Astrocyte (in vitro differentiated cells and primary cell): ENCODE measurements around the gene CACNA1A. TPM values are rescaled to one million over a fixed set of nuclear protein-coding genes. Genes with fewer than 3 reads are reported as not detected.

Experiments used
- DNase-seq: peaks from one replicate; pipeline ENCODE4 v3.0.0-alpha.2; 2010; ENCODE audit warnings: low read depth
- FAIRE-seq: peaks from 2 replicates; lab custom pipeline; 2011; peaks lifted over from hg19 to GRCh38; lab: Jason Lieb, UNC
- H2AFZ ChIP-seq: 2 replicates; pipeline ENCODE4 v1.6.0; 2012; ENCODE audit warnings: low read depth, low read length, inconsistent platforms
- H3K27ac ChIP-seq: 2 replicates; pipeline ENCODE4 v1.5.1; 2011; ENCODE audit warnings: low read depth, low read length, inconsistent platforms
- H3K27me3 ChIP-seq: 2 replicates; pipeline ENCODE4 v1.6.0; 2011; ENCODE audit warnings: low read length, inconsistent platforms; ENCODE audit not compliant: insufficient read depth
- H3K36me3 ChIP-seq: 2 replicates; pipeline ENCODE4 v1.5.1; 2011; ENCODE audit warnings: low read length, inconsistent platforms; ENCODE audit not compliant: insufficient read depth
- H3K4me1 ChIP-seq: 2 replicates; pipeline ENCODE4 v1.5.1; 2011; ENCODE audit warnings: low read length, inconsistent platforms; ENCODE audit not compliant: insufficient read depth
- H3K4me2 ChIP-seq: 2 replicates; pipeline ENCODE4 v1.6.0; 2012; ENCODE audit warnings: low read length, inconsistent platforms
- H3K4me3 ChIP-seq: 2 replicates; pipeline ENCODE4 v1.5.1; 2011; ENCODE audit warnings: low read depth, mild to moderate bottlenecking, low read length, inconsistent platforms; ENCODE audit not compliant: insufficient read depth
- H3K79me2 ChIP-seq: 2 replicates; pipeline ENCODE4 v1.6.0; 2012; ENCODE audit warnings: mild to moderate bottlenecking, low read length, inconsistent platforms; ENCODE audit not compliant: insufficient read depth
- H3K9ac ChIP-seq: 2 replicates; pipeline ENCODE4 v1.6.0; 2012; ENCODE audit warnings: mild to moderate bottlenecking, low read length, inconsistent platforms
- H3K9me3 ChIP-seq: 2 replicates; pipeline ENCODE4 v1.5.1; 2012; ENCODE audit warnings: low read depth, mild to moderate bottlenecking, low read length, inconsistent platforms; ENCODE audit not compliant: insufficient read depth
- H4K20me1 ChIP-seq: 2 replicates; pipeline ENCODE4 v1.6.0; 2012; ENCODE audit warnings: low read length, inconsistent platforms; ENCODE audit not compliant: insufficient read depth
- H3K27ac Mint-ChIP-seq: one replicate; pipeline ENCODE4 v1.8.0; 2021; ENCODE audit warnings: mild to moderate bottlenecking, mixed read lengths; ENCODE audit not compliant: unreplicated experiment
- H3K27me3 Mint-ChIP-seq: one replicate; pipeline ENCODE4 v1.8.0; 2021; ENCODE audit warnings: low read depth, mixed read lengths; ENCODE audit not compliant: unreplicated experiment
- H3K36me3 Mint-ChIP-seq: one replicate; pipeline ENCODE4 v1.8.0; 2021; ENCODE audit warnings: low read depth, mixed read lengths; ENCODE audit not compliant: unreplicated experiment
- H3K4me1 Mint-ChIP-seq: one replicate; pipeline ENCODE4 v1.8.0; 2021; ENCODE audit warnings: low read depth, mixed read lengths; ENCODE audit not compliant: unreplicated experiment
- H3K4me3 Mint-ChIP-seq: one replicate; pipeline ENCODE4 v1.8.0; 2021; ENCODE audit warnings: mild to moderate bottlenecking, moderate library complexity, mixed read lengths; ENCODE audit not compliant: unreplicated experiment
- H3K9me3 Mint-ChIP-seq: one replicate; pipeline ENCODE4 v1.8.0; 2021; ENCODE audit warnings: mild to moderate bottlenecking, mixed read lengths; ENCODE audit not compliant: unreplicated experiment
- CTCF ChIP-seq: IDR thresholded peaks from 2 replicates; pipeline ENCODE4 v1.5.1; 2011; ENCODE audit warnings: low read depth, mild to moderate bottlenecking, inconsistent platforms, low read length, moderate library complexity; ENCODE audit not compliant: insufficient read depth
- EZH2 ChIP-seq: IDR thresholded peaks from 2 replicates; pipeline ENCODE4 v1.6.1; 2012; ENCODE audit warnings: mild to moderate bottlenecking, low read length, inconsistent platforms; ENCODE audit not compliant: insufficient read depth
- total RNA-seq: library from RNA; stranded (reverse); gene quantifications from 2 replicates; pipeline ENCODE4 v1.2.1, GENCODE V29; 2021

CACNA1A gene
- total RNA-seq, 1 donor from 2014 or later, result 9.4 TPM

DNA sequence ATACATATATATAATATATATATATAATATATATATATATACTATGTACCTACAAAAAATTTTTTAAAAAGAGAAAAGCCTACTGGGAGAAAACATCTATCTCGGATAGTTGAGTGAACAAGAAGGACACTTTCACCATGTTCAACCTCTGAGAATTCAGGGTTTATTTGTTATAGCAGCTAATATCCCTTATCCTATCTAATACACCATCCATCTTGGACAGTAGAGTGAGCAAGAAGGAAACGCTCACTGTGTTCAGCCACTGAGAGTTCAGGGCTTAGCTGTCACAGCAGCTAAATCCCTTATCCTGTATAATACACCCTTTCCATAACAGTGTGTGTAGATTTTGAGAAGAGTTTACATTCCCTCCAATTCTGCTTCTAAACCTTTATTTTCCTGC lies 38.1 kb upstream of the CACNA1A start:
- H3K27me3 Mint-ChIP-seq, result peaks cover 20% of the 10 kb centered on the region
- Histone ChIP-seq H3K27ac (no peak overlapping the region), H3K4me2 (no peak overlapping the region), H3K36me3 (no peaks in the 10 kb centered on the region), H3K79me2 (no peaks in the 10 kb centered on the region), H3K9ac (no peak overlapping the region), H3K27me3 (no peaks in the 10 kb centered on the region), H3K4me1 (no peaks in the 10 kb centered on the region), H2AFZ (no peak overlapping the region), H3K9me3 (no peaks in the 10 kb centered on the region), H3K4me3 (no peak overlapping the region), H4K20me1 (no peaks in the 10 kb centered on the region)
- H3K9me3 Mint-ChIP-seq, result no peaks in the 10 kb centered on the region
- H3K27ac Mint-ChIP-seq, result no peak overlapping the region
- no peaks in the 10 kb centered on the region for H3K4me1 Mint-ChIP-seq
- DNase-seq (no peak), FAIRE-seq (no peak)
- H3K36me3 Mint-ChIP-seq, result no peaks in the 10 kb centered on the region
- H3K4me3 Mint-ChIP-seq, result no peak overlapping the region
- TF ChIP-seq CTCF (no peak), EZH2 (no peak)

DNA sequence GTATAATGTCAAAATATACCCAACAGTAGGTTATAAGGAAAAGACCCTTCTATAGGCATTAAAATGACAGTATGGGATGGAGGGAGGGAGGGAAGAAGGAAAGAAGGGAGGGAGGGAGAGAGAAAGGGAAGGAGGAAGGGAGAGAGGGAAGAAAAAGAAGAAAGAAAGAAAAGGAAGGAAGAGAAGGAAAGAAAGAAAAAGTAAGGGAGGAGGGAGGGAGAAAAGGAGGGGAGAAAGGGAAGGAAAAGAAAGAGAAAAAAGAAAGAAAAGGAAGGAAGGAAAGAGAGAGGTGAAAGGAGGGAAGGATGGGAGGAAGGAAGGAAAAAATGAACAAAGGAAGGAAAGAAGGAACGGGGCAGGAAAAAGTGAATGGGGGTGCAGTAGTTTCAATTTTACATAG lies 35.3 kb upstream of the CACNA1A start:
- no peaks in the 10 kb centered on the region for H3K36me3 ChIP-seq
- no peak overlapping the region for H3K4me3 Mint-ChIP-seq
- no peak overlapping the region for H3K4me2 ChIP-seq
- TF ChIP-seq EZH2 (no peak), CTCF (no peak)
- H4K20me1 ChIP-seq, result no peaks in the 10 kb centered on the region
- no peaks in the 10 kb centered on the region for H3K79me2 ChIP-seq
- FAIRE-seq, result no peak
- no peaks in the 10 kb centered on the region for H3K36me3 Mint-ChIP-seq
- DNase-seq, result no peak
- H3K27ac ChIP-seq, result no peak overlapping the region
- no peaks in the 10 kb centered on the region for H3K4me1 Mint-ChIP-seq
- peaks cover 34% of the 10 kb centered on the region for H3K27me3 Mint-ChIP-seq
- H2AFZ ChIP-seq, result no peak overlapping the region
- H3K9me3 ChIP-seq, result no peaks in the 10 kb centered on the region
- no peaks in the 10 kb centered on the region for H3K4me1 ChIP-seq
- no peak overlapping the region for H3K27ac Mint-ChIP-seq
- H3K4me3 ChIP-seq, result no peak overlapping the region
- H3K27me3 ChIP-seq, result no peaks in the 10 kb centered on the region
- no peak overlapping the region for H3K9ac ChIP-seq
- H3K9me3 Mint-ChIP-seq, result peaks cover 5% of the 10 kb centered on the region

GRCh38 chr19:13539332-13539731 lies 33.1 kb upstream of the CACNA1A start:
- no peaks in the 10 kb centered on the region for H4K20me1 ChIP-seq
- no peak overlapping the region for H3K4me3 Mint-ChIP-seq
- H3K9ac ChIP-seq, result no peak overlapping the region
- H3K36me3 Mint-ChIP-seq, result no peaks in the 10 kb centered on the region
- H2AFZ ChIP-seq, result no peak overlapping the region
- no peak overlapping the region for H3K27ac Mint-ChIP-seq
- FAIRE-seq (no peak), DNase-seq (no peak)
- no peak overlapping the region for H3K4me3 ChIP-seq
- no peak for TF ChIP-seq EZH2
- TF ChIP-seq CTCF, result no peak
- H3K36me3 ChIP-seq, result no peaks in the 10 kb centered on the region
- no peaks in the 10 kb centered on the region for H3K4me1 Mint-ChIP-seq
- peaks cover 34% of the 10 kb centered on the region for H3K27me3 Mint-ChIP-seq
- H3K4me2 ChIP-seq, result no peak overlapping the region
- no peaks in the 10 kb centered on the region for H3K79me2 ChIP-seq
- no peak overlapping the region for H3K27ac ChIP-seq
- H3K27me3 ChIP-seq, result no peaks in the 10 kb centered on the region
- no peaks in the 10 kb centered on the region for H3K9me3 ChIP-seq
- H3K4me1 ChIP-seq, result no peaks in the 10 kb centered on the region
- H3K9me3 Mint-ChIP-seq, result peaks cover 5% of the 10 kb centered on the region
